ENCODE data around the gene LZTR1. TPM values are rescaled to one million over a fixed set of nuclear protein-coding genes. Genes with fewer than 3 reads are reported as not detected.

The LZTR1 gene
- total and polyA plus RNA-seq, 12 donors = 14.7 to 36.5 (median 24.4) TPM

GRCh38 chr22:20990184-20991180 lies 8.4 kb downstream of the LZTR1 start:
- no peak overlapping the region for H3K27ac ChIP-seq
- ATAC-seq (no peak), DNase-seq (no peak)
- H3K4me1 ChIP-seq = no peaks in the 10 kb centered on the region
- no peaks in the 10 kb centered on the region for H3K27me3 ChIP-seq
- intact Hi-C loops (cut with DNase I) = no loop called here
- no peak overlapping the region for H3K4me3 ChIP-seq
- no peaks in the 10 kb centered on the region for H3K9me3 ChIP-seq
- peaks cover 0 to 93% (median 23%) of the 10 kb centered on the region in 9 donors for H3K36me3 ChIP-seq
- TF ChIP-seq, protein P1, sequence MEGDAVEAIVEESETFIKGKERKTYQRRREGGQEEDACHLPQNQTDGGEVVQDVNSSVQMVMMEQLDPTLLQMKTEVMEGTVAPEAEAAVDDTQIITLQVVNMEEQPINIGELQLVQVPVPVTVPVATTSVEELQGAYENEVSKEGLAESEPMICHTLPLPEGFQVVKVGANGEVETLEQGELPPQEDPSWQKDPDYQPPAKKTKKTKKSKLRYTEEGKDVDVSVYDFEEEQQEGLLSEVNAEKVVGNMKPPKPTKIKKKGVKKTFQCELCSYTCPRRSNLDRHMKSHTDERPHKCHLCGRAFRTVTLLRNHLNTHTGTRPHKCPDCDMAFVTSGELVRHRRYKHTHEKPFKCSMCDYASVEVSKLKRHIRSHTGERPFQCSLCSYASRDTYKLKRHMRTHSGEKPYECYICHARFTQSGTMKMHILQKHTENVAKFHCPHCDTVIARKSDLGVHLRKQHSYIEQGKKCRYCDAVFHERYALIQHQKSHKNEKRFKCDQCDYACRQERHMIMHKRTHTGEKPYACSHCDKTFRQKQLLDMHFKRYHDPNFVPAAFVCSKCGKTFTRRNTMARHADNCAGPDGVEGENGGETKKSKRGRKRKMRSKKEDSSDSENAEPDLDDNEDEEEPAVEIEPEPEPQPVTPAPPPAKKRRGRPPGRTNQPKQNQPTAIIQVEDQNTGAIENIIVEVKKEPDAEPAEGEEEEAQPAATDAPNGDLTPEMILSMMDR (IDR thresholded peaks at IDR 0.05) = no peak
- 77% methylated on average over 21 of the region's 21 CpGs for WGBS, 2 donors

DNA sequence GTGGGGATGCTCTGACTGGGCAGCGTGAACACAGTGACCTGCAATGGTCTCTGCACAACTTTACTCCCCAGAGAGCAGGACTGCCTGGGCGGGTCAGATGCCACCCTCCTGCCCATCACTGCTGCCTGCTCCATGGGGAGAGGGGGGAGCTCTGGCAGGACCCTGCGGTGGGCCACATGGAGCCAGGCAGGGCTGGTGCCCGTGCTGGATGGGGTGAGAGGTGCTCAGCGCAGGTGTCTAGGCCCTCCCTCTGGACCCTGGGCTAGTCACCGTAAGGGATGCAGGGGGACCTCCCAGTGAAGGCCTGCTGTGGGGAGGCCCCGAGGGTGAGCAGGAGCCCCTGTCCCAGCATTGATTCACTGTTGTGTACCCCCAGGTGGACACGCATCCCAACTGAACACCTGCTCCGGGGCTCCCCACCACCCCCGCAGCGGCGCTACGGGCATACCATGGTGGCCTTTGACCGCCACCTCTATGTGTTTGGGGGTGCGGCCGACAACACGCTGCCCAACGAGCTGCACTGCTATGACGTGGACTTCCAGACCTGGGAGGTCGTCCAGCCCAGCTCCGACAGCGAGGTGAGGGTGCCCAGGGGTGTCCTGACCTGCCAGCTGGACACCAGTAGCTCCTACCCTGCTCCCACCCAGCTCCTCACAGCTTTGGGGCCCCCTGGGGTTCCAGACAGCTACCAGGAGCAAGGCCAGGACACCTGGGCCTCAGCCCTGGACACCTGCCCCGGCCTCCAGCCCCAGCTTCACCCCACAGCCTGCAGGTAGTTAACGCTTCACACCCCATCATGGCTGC lies 9.4 kb downstream of the LZTR1 start:
- intact Hi-C loops (cut with DNase I) = no loop called here
- ATAC-seq = no peak

GRCh38 chr22:20992056-20992442 lies 10.0 kb downstream of the LZTR1 start:
- Histone ChIP-seq H3K27me3 (no peaks in the 10 kb centered on the region), H3K27ac (no peak overlapping the region), H3K36me3 (peaks cover 0 to 93% (median 30%) of the 10 kb centered on the region in 9 donors), H3K4me1 (no peaks in the 10 kb centered on the region), H3K4me3 (no peak overlapping the region), H3K9me3 (no peaks in the 10 kb centered on the region)
- TF ChIP-seq, protein P1 (IDR thresholded peaks at IDR 0.05) = no peak
- 87 to 91% methylated on average over 7 of the region's 7 CpGs for WGBS, 2 donors
- intact Hi-C loops (cut with DNase I) = no loop called here
- no peak for DNase-seq
- ATAC-seq = no peak

More for the DNA sequence above, 9.4 kb downstream of the LZTR1 start:
- TF ChIP-seq, protein P1 (IDR thresholded peaks at IDR 0.05) = no peak
- Histone ChIP-seq H3K4me1 (no peaks in the 10 kb centered on the region), H3K9me3 (no peaks in the 10 kb centered on the region), H3K27me3 (no peaks in the 10 kb centered on the region), H3K4me3 (no peak overlapping the region), H3K27ac (no peak overlapping the region), H3K36me3 (peaks cover 0 to 93% (median 26%) of the 10 kb centered on the region in 9 donors)
- 93 to 97% methylated on average over 24 of the region's 24 CpGs for WGBS, 2 donors
- no peak for DNase-seq

All from heart right ventricle (tissue), 16 donors.